Erythroblast (primary cell): Measurements from ENCODE around the gene DHX58.

ENCODE experiments used
- GATA1 ChIP-seq: IDR thresholded peaks from 2 replicates; pipeline ENCODE4 v1.6.1; 2011; ENCODE audit warnings: low read depth, mild to moderate bottlenecking, control low read depth, low read length, moderate library complexity
- POLR2A ChIP-seq: IDR thresholded peaks from 2 replicates; pipeline ENCODE4 v1.6.1; 2011; ENCODE audit warnings: mild to moderate bottlenecking, low read length

GRCh38 chr17:42059815-42060214 is 52.7 kb downstream of the DHX58 start:
- TF ChIP-seq POLR2A = no peak
- no peak for TF ChIP-seq GATA1
